Natural killer cell (primary cell): ENCODE data around the gene FAM222B. TPM values are rescaled to one million over a fixed set of nuclear protein-coding genes. Genes with fewer than 3 reads are reported as not detected.
"Not testable (repeated sequence)": the region's sequence is repeated elsewhere in the genome, so short reads cannot be mapped to it uniquely, and the experiment has no call there.

Experiments
- ATAC-seq, 3 donors: fragments of 150-1000 bp in 2 of 3; fragments of 200-7000 bp in 1 of 3; cut with Tn5 transposase; 1 replicate in 1 of 3; 2 replicates in 2 of 3; pipeline ENCODE4 v1.10.0; 2021; ENCODE audit warnings: mild to moderate bottlenecking in 2 of 3, moderate library complexity in 2 of 3
- DNase-seq, 2 donors: peaks; one replicate each; pipeline versions ENCODE4 v3.0.0 to v3.0.0-alpha.2; 2013 to 2021; ENCODE audit warnings: mixed read lengths in 1 of 2
- H3K27ac ChIP-seq: one replicate; pipeline ENCODE4 v1.5.1; 2013; ENCODE audit warnings: mild to moderate bottlenecking, low read length
- H3K27me3 ChIP-seq: one replicate; pipeline ENCODE4 v1.6.1; 2013; ENCODE audit warnings: low read length; ENCODE audit not compliant: control insufficient read depth, insufficient read depth
- H3K36me3 ChIP-seq: one replicate; pipeline ENCODE4 v1.6.1; 2013; ENCODE audit warnings: low read length; ENCODE audit not compliant: control insufficient read depth, insufficient read depth
- H3K4me1 ChIP-seq: one replicate; pipeline ENCODE4 v1.6.1; 2013; ENCODE audit warnings: low read length; ENCODE audit not compliant: control insufficient read depth, insufficient read depth
- H3K4me3 ChIP-seq: one replicate; pipeline ENCODE4 v1.5.1; 2013; ENCODE audit warnings: low read length
- H3K9me3 ChIP-seq: one replicate; pipeline ENCODE4 v1.6.1; 2013; ENCODE audit warnings: low read length; ENCODE audit not compliant: control insufficient read depth, insufficient read depth
- H3K27ac Mint-ChIP-seq, 2 donors: one replicate each; pipeline ENCODE4 v1.8.0; 2022; ENCODE audit warnings: mild to moderate bottlenecking in 2 of 2, mixed read lengths in 2 of 2, moderate library complexity in 1 of 2
- H3K27me3 Mint-ChIP-seq, 2 donors: one replicate each; pipeline ENCODE4 v1.8.0; 2022; ENCODE audit warnings: low read depth in 2 of 2, mixed read lengths in 2 of 2
- H3K36me3 Mint-ChIP-seq: one replicate; pipeline ENCODE4 v1.8.0; 2022; ENCODE audit warnings: mixed read lengths
- H3K4me1 Mint-ChIP-seq, 2 donors: one replicate each; pipeline ENCODE4 v1.8.0; 2022; ENCODE audit warnings: mixed read lengths in 2 of 2
- H3K4me3 Mint-ChIP-seq: one replicate; pipeline ENCODE4 v1.8.0; 2022; ENCODE audit warnings: mild to moderate bottlenecking, moderate library complexity, mixed read lengths
- H3K9me3 Mint-ChIP-seq, 2 donors: one replicate each; pipeline ENCODE4 v1.8.0; 2022; ENCODE audit warnings: mixed read lengths in 2 of 2
- CTCF ChIP-seq: fragments of 200-600 bp; IDR thresholded peaks from one replicate; pipeline ENCODE4 v1.8.0; 2022; ENCODE audit warnings: antibody characterized with exemption
- WGBS: methylation state at CpG from one replicate; pipeline ENCODE4 v1.1.7; 2013; ENCODE audit warnings: missing lambda C conversion rate; ENCODE audit not compliant: insufficient coverage; 5-methylcytosine and 5-hydroxymethylcytosine counted together
- intact Hi-C: fragments of 100-400 bp; cut with micrococcal nuclease; formaldehyde crosslinking; loops from one replicate; pipeline ENCODE4 v1.14.2; 2022
- total RNA-seq, 4 donors: library from RNA; stranded (reverse); fragments of 120-200 nt in 1 of 4; gene quantifications; one replicate each; pipeline versions ENCODE4 v1.2.3 to v1.2.4, GENCODE V29; 2013 to 2022

Gene FAM222B
- total RNA-seq, 3 donors from 2014 or later (not counting 1 experiment from before 2014, with no cell fraction given), result 16.9 to 26.0 (median 20.0) TPM

GRCh38 chr17:28788100-28788499 is 54.5 kb downstream of the FAM222B start:
- Histone ChIP-seq H3K4me3 (no peak overlapping the region), H3K9me3 (no peaks in the 10 kb centered on the region), H3K4me1 (no peaks in the 10 kb centered on the region), H3K36me3 (no peaks in the 10 kb centered on the region), H3K27me3 (no peaks in the 10 kb centered on the region), H3K27ac (no peak overlapping the region)
- Mint-ChIP-seq H3K4me3 (no peak overlapping the region), H3K27me3 (no peaks in the 10 kb centered on the region), H3K4me1 (peaks cover 15 to 18% of the 10 kb centered on the region in 2 donors), H3K36me3 (no peaks in the 10 kb centered on the region), H3K9me3 (no peaks in the 10 kb centered on the region), H3K27ac (no peak overlapping the region)
- no peak for DNase-seq
- intact Hi-C loops, result no loop called here
- WGBS, result 94% methylated on average over 4 of the region's 4 CpGs
- TF ChIP-seq CTCF, result no peak
- no peak for ATAC-seq

- H3K4me3 ChIP-seq, result no peak overlapping the region
- peaks cover 17 to 22% of the 10 kb centered on the region in 2 donors for H3K4me1 Mint-ChIP-seq
- TF ChIP-seq CTCF, result no peak
- H3K9me3 Mint-ChIP-seq, result no peaks in the 10 kb centered on the region
- no peak overlapping the region for H3K4me3 Mint-ChIP-seq
- H3K27ac ChIP-seq, result no peak overlapping the region
- H3K27ac Mint-ChIP-seq, result no peak overlapping the region
- ATAC-seq (no peak), DNase-seq (no peak)
- no peaks in the 10 kb centered on the region for H3K36me3 Mint-ChIP-seq
- intact Hi-C loops, result no loop called here
- H3K27me3 Mint-ChIP-seq, result no peaks in the 10 kb centered on the region
- no peaks in the 10 kb centered on the region for H3K36me3 ChIP-seq
- H3K9me3 ChIP-seq, result no peaks in the 10 kb centered on the region
- no peaks in the 10 kb centered on the region for H3K4me1 ChIP-seq
- no peaks in the 10 kb centered on the region for H3K27me3 ChIP-seq
- WGBS, result 92% methylated on average over 3 of the region's 3 CpGs
These were observed 59.4 kb downstream of the FAM222B start for GRCh38 chr17:28783161-28783560.

- ATAC-seq, H3K27ac ChIP-seq, H3K27me3 Mint-ChIP-seq, H3K4me3 Mint-ChIP-seq, DNase-seq, H3K9me3 ChIP-seq, H3K36me3 ChIP-seq, H3K27ac Mint-ChIP-seq, H3K4me3 ChIP-seq, intact Hi-C loops, H3K27me3 ChIP-seq, H3K36me3 Mint-ChIP-seq, H3K4me1 ChIP-seq, H3K9me3 Mint-ChIP-seq: not testable (repeated sequence)
- WGBS, result 97% methylated on average over 9 of the region's 13 CpGs
- peaks cover 28 to 32% of the 10 kb centered on the region in 2 donors for H3K4me1 Mint-ChIP-seq
These were observed 63.0 kb downstream of the FAM222B start for GRCh38 chr17:28779601-28780000.

DNA sequence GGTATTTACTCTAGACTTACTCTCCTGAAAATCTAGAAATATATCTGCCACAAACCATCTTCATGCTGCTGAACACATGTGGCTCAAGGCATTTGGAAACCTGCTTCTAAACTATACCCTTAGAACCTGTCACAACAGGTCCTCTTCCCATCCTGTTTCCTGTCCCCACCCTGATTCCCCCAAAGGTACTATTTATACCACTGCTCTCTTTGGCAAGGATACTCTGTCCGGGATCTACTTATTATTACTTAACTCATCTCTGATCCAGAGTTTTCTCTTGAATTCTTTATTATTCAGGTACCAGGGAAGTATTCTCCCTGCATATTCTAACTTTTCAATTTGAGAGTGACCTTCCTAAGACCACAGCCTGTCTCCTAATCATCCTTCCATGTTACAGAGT is 65.4 kb downstream of the FAM222B start:
- Mint-ChIP-seq H3K36me3 (no peaks in the 10 kb centered on the region), H3K9me3 (no peaks in the 10 kb centered on the region), H3K4me3 (no peak overlapping the region), H3K27me3 (no peaks in the 10 kb centered on the region), H3K4me1 (peaks cover 28 to 32% of the 10 kb centered on the region in 2 donors), H3K27ac (peak overlapping the region; percentile 56 to 78)
- intact Hi-C loops, result no loop called here
- Histone ChIP-seq H3K4me1 (no peaks in the 10 kb centered on the region), H3K9me3 (no peaks in the 10 kb centered on the region), H3K27me3 (no peaks in the 10 kb centered on the region), H3K27ac (no peak overlapping the region), H3K4me3 (no peak overlapping the region), H3K36me3 (peaks cover 3% of the 10 kb centered on the region)
- DNase-seq, result no peak
- 22% methylated on average over 1 of the region's 1 CpG for WGBS
- TF ChIP-seq CTCF, result no peak
- ATAC-seq, result no peak
